OCI-LY3 (cell line): ENCODE data around the gene LENG9.
"Not testable (repeated sequence)": the region's sequence is repeated elsewhere in the genome, so short reads cannot be mapped to it uniquely, and the experiment has no call there.

ENCODE experiments used
- H2AFZ ChIP-seq: fragments of 200-600, 300-600 bp; shearing (Covaris generic); 2 replicates; pipeline ENCODE4 v1.6.0; 2014; ENCODE audit warnings: antibody characterized with exemption, low read depth, low read length
- H3K27ac ChIP-seq: fragments of 200-600, 300-600 bp; sonication (generic); 2 replicates; pipeline ENCODE4 v1.5.1; 2014; ENCODE audit warnings: mild to moderate bottlenecking, low read length, moderate library complexity, mixed read lengths
- H3K27me3 ChIP-seq: fragments of 200-600, 300-600 bp; sonication (generic); 2 replicates; pipeline ENCODE4 v1.6.1; 2014; ENCODE audit warnings: low read depth, low read length, mixed read lengths
- H3K36me3 ChIP-seq: fragments of 200-600, 300-600 bp; sonication (generic); replicated peaks from 2 replicates; pipeline ENCODE3; 2014; ENCODE audit warnings: low read depth, low read length, mixed read lengths
- H3K4me1 ChIP-seq: fragments of 300-600, 200-600 bp; sonication (generic); 2 replicates; pipeline ENCODE4 v1.6.1; 2014; ENCODE audit warnings: low read length, mixed read lengths
- H3K4me2 ChIP-seq: fragments of 200-600, 300-600 bp; sonication (generic); 2 replicates; pipeline ENCODE4 v1.6.1; 2014; ENCODE audit warnings: low read length, mixed read lengths
- H3K4me3 ChIP-seq: fragments of 300-600, 200-600 bp; sonication (generic); 2 replicates; pipeline ENCODE4 v1.5.1; 2014; ENCODE audit warnings: antibody characterized with exemption, mild to moderate bottlenecking, low read length, moderate library complexity
- H3K79me2 ChIP-seq: fragments of 300-600, 200-600 bp; shearing (Covaris generic); 2 replicates; pipeline ENCODE4 v1.6.1; 2014; ENCODE audit warnings: mild to moderate bottlenecking, low read length, mixed read lengths
- H3K9ac ChIP-seq: fragments of 300-600, 200-600 bp; shearing (Covaris generic); 2 replicates; pipeline ENCODE4 v1.6.0; 2014; ENCODE audit warnings: mild to moderate bottlenecking, low read length, moderate library complexity
- H3K9me3 ChIP-seq: fragments of 200-600, 300-600 bp; shearing (Covaris generic); 2 replicates; pipeline ENCODE4 v1.6.1; 2014; ENCODE audit warnings: low read length, mixed read lengths; ENCODE audit not compliant: insufficient read depth
- H4K20me1 ChIP-seq: fragments of 200-600, 300-600 bp; sonication (generic); 2 replicates; pipeline ENCODE4 v1.6.1; 2016; ENCODE audit warnings: low read length, mixed read lengths; ENCODE audit not compliant: insufficient read depth
- EZH2phosphoT487 ChIP-seq: fragments of 200-600 bp; shearing (Covaris generic); IDR thresholded peaks from 2 replicates; pipeline ENCODE4 v1.6.1; 2018; ENCODE audit warnings: antibody characterized with exemption, mixed run types, low read depth
- TF ChIP-seq, protein P1 (sequence below): fragments of 200-600, 300-600 bp; sonication (generic); IDR thresholded peaks from 2 replicates; pipeline ENCODE4 v1.5.1; 2014; ENCODE audit warnings: antibody characterized with exemption, low read length, low read depth

The LENG9 gene

DNA sequence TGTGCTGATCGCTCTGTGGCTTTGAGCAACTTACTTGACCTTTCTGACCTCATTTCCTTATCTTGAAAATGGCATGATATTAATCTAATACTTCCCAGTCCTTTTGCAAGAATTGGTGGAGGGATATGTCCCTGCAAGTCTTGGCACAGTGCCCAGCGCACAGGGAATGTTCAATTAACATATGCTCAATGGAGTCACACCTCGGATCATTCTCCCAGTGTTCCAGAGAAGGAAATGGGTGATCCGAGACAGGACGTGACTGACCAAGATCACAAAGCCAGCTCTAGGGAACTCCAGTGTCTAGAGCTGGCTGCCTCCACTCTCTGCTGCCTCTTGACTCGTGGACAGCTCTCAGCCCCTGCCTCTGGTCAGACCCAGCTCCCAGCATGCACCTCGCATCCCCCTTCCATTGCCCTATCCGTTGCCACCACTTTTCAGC lies 5.9 kb upstream of the LENG9 start:
- H3K36me3 ChIP-seq, result no peaks in the 10 kb centered on the region
- no peaks in the 10 kb centered on the region for H3K9me3 ChIP-seq
- H3K4me3 ChIP-seq, result peak overlapping the region; percentile 25
- TF ChIP-seq, protein P1, sequence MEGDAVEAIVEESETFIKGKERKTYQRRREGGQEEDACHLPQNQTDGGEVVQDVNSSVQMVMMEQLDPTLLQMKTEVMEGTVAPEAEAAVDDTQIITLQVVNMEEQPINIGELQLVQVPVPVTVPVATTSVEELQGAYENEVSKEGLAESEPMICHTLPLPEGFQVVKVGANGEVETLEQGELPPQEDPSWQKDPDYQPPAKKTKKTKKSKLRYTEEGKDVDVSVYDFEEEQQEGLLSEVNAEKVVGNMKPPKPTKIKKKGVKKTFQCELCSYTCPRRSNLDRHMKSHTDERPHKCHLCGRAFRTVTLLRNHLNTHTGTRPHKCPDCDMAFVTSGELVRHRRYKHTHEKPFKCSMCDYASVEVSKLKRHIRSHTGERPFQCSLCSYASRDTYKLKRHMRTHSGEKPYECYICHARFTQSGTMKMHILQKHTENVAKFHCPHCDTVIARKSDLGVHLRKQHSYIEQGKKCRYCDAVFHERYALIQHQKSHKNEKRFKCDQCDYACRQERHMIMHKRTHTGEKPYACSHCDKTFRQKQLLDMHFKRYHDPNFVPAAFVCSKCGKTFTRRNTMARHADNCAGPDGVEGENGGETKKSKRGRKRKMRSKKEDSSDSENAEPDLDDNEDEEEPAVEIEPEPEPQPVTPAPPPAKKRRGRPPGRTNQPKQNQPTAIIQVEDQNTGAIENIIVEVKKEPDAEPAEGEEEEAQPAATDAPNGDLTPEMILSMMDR, result no peak
- TF ChIP-seq EZH2phosphoT487, result no peak
- peak overlapping the region; percentile 47; the same call in 1 of the 2 replicates for H2AFZ ChIP-seq
- no peak overlapping the region for H3K27ac ChIP-seq
- H3K4me1 ChIP-seq, result 0 out of 2 replicates have a peak, but pooled peaks cover 7% of the 10 kb centered on the region
- no peak overlapping the region for H3K9ac ChIP-seq
- peak overlapping the region; percentile 43 for H3K4me2 ChIP-seq
- no peaks in the 10 kb centered on the region for H3K79me2 ChIP-seq
- no peaks in the 10 kb centered on the region for H4K20me1 ChIP-seq
- H3K27me3 ChIP-seq, result peaks cover 24% of the 10 kb centered on the region

DNA sequence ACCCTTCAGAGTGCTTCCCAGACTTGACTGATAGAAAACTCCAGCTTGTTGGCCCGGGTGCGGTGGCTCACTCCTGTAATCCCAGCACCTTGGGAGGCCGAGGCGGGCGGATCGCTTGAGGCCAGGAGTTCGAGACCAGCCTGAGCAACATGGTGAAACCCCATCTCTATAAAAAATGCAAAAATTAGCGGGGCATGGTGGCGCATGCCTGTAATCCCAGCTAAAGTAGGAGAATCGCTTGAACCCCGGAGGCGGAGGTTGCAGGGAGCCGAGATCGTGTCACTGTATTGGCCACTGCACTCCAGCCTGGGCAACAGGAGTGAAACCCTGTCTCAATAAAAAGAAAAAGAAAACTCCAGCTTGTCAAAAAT lies 2.5 kb upstream of the LENG9 start:
- not testable (repeated sequence) for H4K20me1 ChIP-seq, H3K9me3 ChIP-seq, H3K9ac ChIP-seq, H3K79me2 ChIP-seq, H3K27ac ChIP-seq, H2AFZ ChIP-seq, H3K4me3 ChIP-seq, H3K4me2 ChIP-seq
- Histone ChIP-seq H3K36me3 (peaks cover 18% of the 10 kb centered on the region), H3K4me1 (peaks cover 15% of the 10 kb centered on the region), H3K27me3 (peaks cover 15% of the 10 kb centered on the region)

DNA sequence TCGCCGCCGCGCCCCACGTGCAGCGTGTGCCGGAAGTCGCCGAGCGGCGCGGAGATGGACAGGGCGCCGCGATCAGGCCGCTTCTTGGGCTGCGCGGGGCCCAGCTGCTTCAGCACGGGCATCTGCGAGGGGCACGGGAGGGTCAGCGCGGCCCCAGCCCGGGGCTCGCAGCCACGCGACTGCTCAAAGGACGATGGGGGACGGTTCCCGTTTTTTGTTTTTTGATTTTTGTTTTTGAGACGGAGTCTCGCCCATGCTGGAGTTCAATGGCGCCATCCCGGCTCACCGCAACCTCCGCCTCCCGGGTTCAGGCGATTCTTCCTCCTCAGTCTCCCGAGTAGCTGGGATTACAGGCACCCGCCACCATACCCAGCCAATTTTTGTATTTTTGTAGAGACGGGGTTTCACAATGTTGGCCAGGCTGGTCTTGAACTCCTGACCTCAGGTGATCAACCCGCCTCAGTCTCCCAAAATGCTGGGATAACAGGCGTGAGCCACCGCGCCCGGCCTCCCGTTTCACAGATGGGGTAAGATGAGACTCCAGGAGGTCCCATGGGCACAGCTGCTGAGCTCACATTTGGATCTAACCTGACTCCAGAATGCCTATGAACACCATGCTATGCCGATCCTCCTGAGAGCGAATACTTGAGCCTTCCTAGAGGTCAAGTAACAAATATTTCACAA lies 2.0 kb upstream of the LENG9 start:
- H3K4me1 ChIP-seq, result peaks cover 15% of the 10 kb centered on the region
- H3K27ac ChIP-seq, result no peak overlapping the region

DNA sequence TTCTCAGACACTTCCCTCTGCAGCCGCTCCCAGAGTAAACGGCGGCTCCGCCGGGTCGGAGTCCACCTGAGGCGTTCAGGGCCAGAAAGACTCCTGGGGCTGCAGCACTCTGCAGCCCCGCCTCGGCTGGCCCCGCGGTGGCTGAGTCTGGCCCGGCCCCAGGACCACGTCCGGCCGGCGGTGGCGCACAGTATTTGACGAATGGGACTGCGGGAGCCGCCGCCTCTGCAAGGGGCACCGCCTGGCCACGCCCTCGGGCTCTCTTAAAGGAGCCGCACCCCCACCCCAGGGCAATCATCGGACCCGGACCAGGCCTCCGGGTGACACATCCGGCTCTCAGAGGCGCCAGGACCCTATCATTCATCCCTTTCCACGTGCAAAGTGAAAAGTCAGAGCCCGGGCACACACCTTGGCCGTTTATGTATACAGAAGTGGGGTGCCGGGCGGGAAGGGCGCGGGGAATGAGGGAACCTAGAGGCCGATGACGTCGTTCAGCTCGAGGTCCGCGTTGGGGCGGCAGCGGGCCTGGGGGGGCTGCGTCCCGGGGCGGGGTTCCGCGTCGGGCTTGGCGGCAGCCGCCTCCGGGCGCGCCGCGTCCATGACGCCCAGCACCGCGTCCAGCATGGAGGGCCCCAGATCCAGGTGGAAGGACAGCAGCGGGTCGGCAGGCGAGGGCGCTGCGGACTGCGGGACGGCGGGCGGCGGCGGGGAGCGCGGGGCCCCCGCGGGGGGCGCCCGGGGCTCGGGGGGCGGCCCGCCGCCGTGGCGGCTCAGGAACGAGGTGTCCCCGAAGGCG lies 1.2 kb upstream of the LENG9 start:
- Histone ChIP-seq H2AFZ (peak overlapping the region; percentile 88), H4K20me1 (peaks cover 14% of the 10 kb centered on the region), H3K4me3 (peak overlapping the region; percentile 92), H3K4me1 (peaks cover 15% of the 10 kb centered on the region), H3K4me2 (peak overlapping the region; percentile 84), H3K27ac (peak overlapping the region; percentile 75), H3K9me3 (no peaks in the 10 kb centered on the region), H3K36me3 (peaks cover 26% of the 10 kb centered on the region), H3K9ac (peak overlapping the region; percentile 88), H3K27me3 (peaks cover 7% of the 10 kb centered on the region), H3K79me2 (no peaks in the 10 kb centered on the region)
- TF ChIP-seq, protein P1, result no peak
- no peak for TF ChIP-seq EZH2phosphoT487

More for the DNA sequence above, 2.0 kb upstream of the LENG9 start:
- Histone ChIP-seq H4K20me1 (peaks cover 10% of the 10 kb centered on the region), H3K79me2 (no peaks in the 10 kb centered on the region), H3K4me3 (no peak overlapping the region), H3K4me2 (no peak overlapping the region), H3K27me3 (peaks cover 11% of the 10 kb centered on the region), H3K9me3 (no peaks in the 10 kb centered on the region), H3K9ac (no peak overlapping the region), H2AFZ (no peak overlapping the region), H3K36me3 (peaks cover 22% of the 10 kb centered on the region)
- TF ChIP-seq, protein P1, result no peak
- no peak for TF ChIP-seq EZH2phosphoT487
